Measurements from ENCODE around the gene RGMA. TPM values are rescaled to one million over a fixed set of nuclear protein-coding genes. Genes with fewer than 3 reads are reported as not detected.

The RGMA gene
- total and polyA plus RNA-seq, 10 of the 15 experiments (the other 5 are each of a cell fraction or from before 2014, with no cell fraction given): not detected

DNA sequence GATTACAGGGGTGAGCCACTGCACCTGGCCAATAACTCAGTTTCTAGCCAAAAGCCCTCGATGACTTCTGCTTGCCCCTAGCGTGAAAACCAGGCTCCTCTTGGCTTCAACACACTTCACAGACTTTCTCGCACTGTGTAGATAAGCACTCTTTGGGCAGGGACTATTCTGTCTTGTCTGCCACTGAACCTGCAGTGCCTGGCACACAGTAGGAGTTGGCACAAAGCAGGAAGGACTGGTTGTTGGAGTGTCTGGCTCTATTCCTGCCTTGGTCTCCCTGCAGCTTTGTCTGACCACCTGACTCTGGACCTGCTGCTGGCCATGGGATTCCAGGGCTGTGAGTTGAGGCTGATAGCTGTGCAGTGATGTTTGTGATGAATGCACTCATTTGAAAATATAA is 46.4 kb upstream of the RGMA start (continued):
- TF ChIP-seq CTCF (IDR thresholded peaks at IDR 0.05 in 2 of 3, conservative IDR thresholded peaks at IDR 0.05 in 1 of 3; ENCODE audit: control insufficient read depth in 2 of 3, extremely low read depth in 1 of 3, insufficient read depth in 1 of 3, low read depth in 3 of 3, low read length in 3 of 3) (no peak), PAX5 (IDR thresholded peaks at IDR 0.05; ENCODE audit: borderline replicate concordance, low read depth, low read length) (no peak)

- BruUV-seq (replicated peaks): no TSS peak
- Histone ChIP-seq H3K9me3 (replicated peaks; ENCODE audit: control insufficient read depth, insufficient read depth, low read length) (no peaks in the 10 kb centered on the region), H4K20me1 (ENCODE audit: control insufficient read depth, insufficient read depth) (no peaks in the 10 kb centered on the region), H3K4me3 (no peak overlapping the region), H3K79me2 (ENCODE audit: control insufficient read depth, insufficient read depth, low read length) (no peaks in the 10 kb centered on the region), H3K4me1 (ENCODE audit: control insufficient read depth, insufficient read depth, low read length) (no peaks in the 10 kb centered on the region), H3K36me3 (ENCODE audit: control insufficient read depth in 2 of 2, insufficient read depth in 2 of 2, low read length in 1 of 2) (no peaks in the 10 kb centered on the region), H2AFZ (ENCODE audit: control insufficient read depth, low read depth, low read length) (no peak overlapping the region), H3K27me3 (replicated peaks in 1 of 2; ENCODE audit: control insufficient read depth in 2 of 2, insufficient read depth in 2 of 2, low read length in 1 of 2) (no peaks in the 10 kb centered on the region; a peak in 2 of 4 replicates), H3K27ac (ENCODE audit: control insufficient read depth, insufficient read depth) (no peak overlapping the region), H3K9ac (ENCODE audit: control insufficient read depth, insufficient read depth, low read length) (no peak overlapping the region), H3K4me2 (ENCODE audit: control insufficient read depth, insufficient read depth) (no peak overlapping the region)
- no peak for DNase-seq (ENCODE audit: low read depth, low spot score)
- ChIA-PET CTCF (no interaction called here), POLR2A (no interaction called here), SMC1A (ENCODE audit: uncharacterized antibody, unreplicated experiment) (no interaction called here), RAD21 (ENCODE audit: unreplicated experiment) (no interaction called here)
- ATAC-seq: no peak
- 32% methylated on average over 10 of the region's 10 CpGs for WGBS (ENCODE audit: insufficient coverage, insufficient replicate concordance, low lambda C conversion rate, missing lambda C conversion rate)
- no peak for TF ChIP-seq NR2F1 (conservative IDR thresholded peaks at IDR 0.05)
- TF ChIP-seq, protein P1, sequence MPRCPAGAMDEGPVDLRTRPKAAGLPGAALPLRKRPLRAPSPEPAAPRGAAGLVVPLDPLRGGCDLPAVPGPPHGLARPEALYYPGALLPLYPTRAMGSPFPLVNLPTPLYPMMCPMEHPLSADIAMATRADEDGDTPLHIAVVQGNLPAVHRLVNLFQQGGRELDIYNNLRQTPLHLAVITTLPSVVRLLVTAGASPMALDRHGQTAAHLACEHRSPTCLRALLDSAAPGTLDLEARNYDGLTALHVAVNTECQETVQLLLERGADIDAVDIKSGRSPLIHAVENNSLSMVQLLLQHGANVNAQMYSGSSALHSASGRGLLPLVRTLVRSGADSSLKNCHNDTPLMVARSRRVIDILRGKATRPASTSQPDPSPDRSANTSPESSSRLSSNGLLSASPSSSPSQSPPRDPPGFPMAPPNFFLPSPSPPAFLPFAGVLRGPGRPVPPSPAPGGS (IDR thresholded peaks at IDR 0.05; ENCODE audit: borderline replicate concordance, insufficient read depth, low read depth, low read length, poor library complexity, severe bottlenecking): no peak
- intact Hi-C loops (cut with micrococcal nuclease; ENCODE audit: unreplicated experiment): no loop called here
- in situ Hi-C loops (cut with MboI): no loop called here
- FAIRE-seq: no peak
Measured at GRCh38 chr15:93131485-93132095, 42.6 kb upstream of the RGMA start.

Measured in GM12878 (cell line).